Gastrocnemius medialis (tissue), 4 donors: ENCODE results near the gene SRF. TPM values are rescaled to one million over a fixed set of nuclear protein-coding genes. Genes with fewer than 3 reads are reported as not detected.

Experiments
- ATAC-seq, 2 donors: fragments of 150-250 bp; one replicate each; pipeline ENCODE4 v1.9.1; 2016
- DNase-seq, 2 donors: peaks; one replicate each; pipeline ENCODE4 v3.0.0-alpha.2; 2019
- H3K27ac ChIP-seq, 4 donors: fragments of 200-600 bp; sonication (generic); 1 replicate in 1 of 4; 2 replicates in 3 of 4; pipeline ENCODE4 v1.5.1; 2016 to 2018; ENCODE audit warnings: mild to moderate bottlenecking in 2 of 4, moderate library complexity in 1 of 4
- H3K27me3 ChIP-seq, 3 donors: fragments of 200-600 bp; sonication (generic) in 2 of 3; 1 replicate in 1 of 3; 2 replicates in 2 of 3; pipeline versions ENCODE4 v1.5.1 to v1.6.0; 2016 to 2019; ENCODE audit warnings: mild to moderate bottlenecking in 1 of 3, moderate library complexity in 1 of 3
- H3K36me3 ChIP-seq, 2 donors: fragments of 200-600 bp; sonication (generic) in 1 of 2; one replicate each; pipeline ENCODE4 v1.5.1; 2017 to 2018
- H3K4me1 ChIP-seq, 2 donors: fragments of 200-600 bp; sonication (generic) in 1 of 2; one replicate each; pipeline ENCODE4 v1.5.1; 2016 to 2017; ENCODE audit warnings: mild to moderate bottlenecking in 2 of 2
- H3K4me3 ChIP-seq, 4 donors: fragments of 200-600 bp; sonication (generic) in 3 of 4; 1 replicate in 1 of 4; 2 replicates in 3 of 4; pipeline ENCODE4 v1.5.1; 2016 to 2019; ENCODE audit warnings: mild to moderate bottlenecking in 2 of 4
- H3K9me3 ChIP-seq, 3 donors: fragments of 200-600 bp; sonication (generic) in 2 of 3; 1 replicate in 1 of 3; 2 replicates in 2 of 3; pipeline ENCODE4 v1.5.1; 2016 to 2019
- POLR2A ChIP-seq, 2 donors: fragments of 450-650 bp; IDR thresholded peaks; one replicate each; pipeline ENCODE4 v1.6.1; 2017; ENCODE audit warnings: antibody characterized with exemption in 2 of 2, mild to moderate bottlenecking in 2 of 2, moderate library complexity in 2 of 2
- in situ Hi-C, 4 donors: fragments of 200-750 bp; cut with MboI; loops; one replicate each; pipeline versions ENCODE4 v1.15.0 to v1.8.0; 2017; ENCODE audit warnings: low sequenced_read_pairs in 4 of 4
- intact Hi-C: fragments of 100-400 bp; cut with DNase I; formaldehyde crosslinking; loops from one replicate; pipeline ENCODE4 v1.15.1; 2023; ENCODE audit warnings: low total_unique reads
- total RNA-seq, 4 donors: library from RNA; depleted of rRNA; stranded (reverse); fragments of >200 nt; gene quantifications; one replicate each; pipeline versions ENCODE4 v1.1.0 to v1.2.3, GENCODE V29; 2016
- TF ChIP-seq, protein P1 (sequence below), 5 experiments: fragments of 450-650 bp in 3 of 5; fragments of 200-600 bp in 2 of 5; sonication (generic) in 2 of 5; IDR thresholded peaks in 4 of 5; conservative IDR thresholded peaks in 1 of 5; 1 replicate in 4 of 5; 2 replicates in 1 of 5; pipeline ENCODE4 v1.5.1; 2016 to 2019; ENCODE audit warnings: antibody characterized with exemption in 5 of 5, mild to moderate bottlenecking in 3 of 5, moderate library complexity in 3 of 5

SRF gene
- total RNA-seq, 4 donors from 2014 or later, result 35.2 to 54.7 (median 44.9) TPM

DNA sequence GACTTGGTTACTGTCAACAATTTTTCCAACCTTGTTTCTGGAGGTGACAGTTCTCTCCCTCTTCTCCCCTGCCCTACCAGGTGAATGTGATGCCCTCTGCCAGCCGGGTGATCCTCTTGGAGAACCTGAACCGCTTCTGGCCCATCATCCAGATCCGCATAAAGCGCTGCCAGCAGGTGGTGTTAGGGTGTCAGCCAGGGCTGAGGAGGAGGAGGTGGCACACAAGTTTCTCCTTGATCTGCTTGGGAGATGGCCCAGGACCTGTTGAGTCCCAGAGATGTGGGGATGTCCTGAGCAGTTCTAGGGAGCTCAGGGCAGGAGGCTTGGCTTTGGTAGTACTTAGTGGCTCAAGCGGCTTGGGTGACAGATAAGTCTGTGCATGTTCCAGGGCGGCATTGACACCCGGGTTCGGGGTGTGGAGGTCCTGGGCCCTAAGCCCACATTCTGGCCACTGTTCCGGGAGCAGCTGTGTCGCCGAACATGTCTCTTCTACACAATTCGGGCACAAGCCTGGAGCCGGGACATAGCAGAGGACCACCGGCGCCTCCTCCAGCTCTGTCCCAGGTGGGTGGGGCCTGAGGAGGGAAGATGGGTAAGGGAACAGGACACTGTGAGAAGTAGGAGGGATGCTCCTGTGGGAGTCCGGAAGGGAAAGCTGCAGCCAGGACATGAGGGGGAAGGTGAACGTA, 32.1 kb downstream of the SRF start:
- Histone ChIP-seq H3K36me3 (peaks cover 0 to 40% of the 10 kb centered on the region in 2 donors), H3K4me1 (no peaks in the 10 kb centered on the region), H3K9me3 (no peaks in the 10 kb centered on the region), H3K4me3 (no peak overlapping the region), H3K27me3 (no peaks in the 10 kb centered on the region), H3K27ac (no peak overlapping the region)
- in situ Hi-C loops, result no loop called here
- TF ChIP-seq, protein P1, sequence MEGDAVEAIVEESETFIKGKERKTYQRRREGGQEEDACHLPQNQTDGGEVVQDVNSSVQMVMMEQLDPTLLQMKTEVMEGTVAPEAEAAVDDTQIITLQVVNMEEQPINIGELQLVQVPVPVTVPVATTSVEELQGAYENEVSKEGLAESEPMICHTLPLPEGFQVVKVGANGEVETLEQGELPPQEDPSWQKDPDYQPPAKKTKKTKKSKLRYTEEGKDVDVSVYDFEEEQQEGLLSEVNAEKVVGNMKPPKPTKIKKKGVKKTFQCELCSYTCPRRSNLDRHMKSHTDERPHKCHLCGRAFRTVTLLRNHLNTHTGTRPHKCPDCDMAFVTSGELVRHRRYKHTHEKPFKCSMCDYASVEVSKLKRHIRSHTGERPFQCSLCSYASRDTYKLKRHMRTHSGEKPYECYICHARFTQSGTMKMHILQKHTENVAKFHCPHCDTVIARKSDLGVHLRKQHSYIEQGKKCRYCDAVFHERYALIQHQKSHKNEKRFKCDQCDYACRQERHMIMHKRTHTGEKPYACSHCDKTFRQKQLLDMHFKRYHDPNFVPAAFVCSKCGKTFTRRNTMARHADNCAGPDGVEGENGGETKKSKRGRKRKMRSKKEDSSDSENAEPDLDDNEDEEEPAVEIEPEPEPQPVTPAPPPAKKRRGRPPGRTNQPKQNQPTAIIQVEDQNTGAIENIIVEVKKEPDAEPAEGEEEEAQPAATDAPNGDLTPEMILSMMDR (IDR thresholded peaks at IDR 0.05 in 4 of 5, conservative IDR thresholded peaks at IDR 0.05 in 1 of 5), result no peak
- TF ChIP-seq POLR2A (IDR thresholded peaks at IDR 0.05), result no peak
- DNase-seq (no peak), ATAC-seq (no peak)
- intact Hi-C loops, result no loop called here

DNA sequence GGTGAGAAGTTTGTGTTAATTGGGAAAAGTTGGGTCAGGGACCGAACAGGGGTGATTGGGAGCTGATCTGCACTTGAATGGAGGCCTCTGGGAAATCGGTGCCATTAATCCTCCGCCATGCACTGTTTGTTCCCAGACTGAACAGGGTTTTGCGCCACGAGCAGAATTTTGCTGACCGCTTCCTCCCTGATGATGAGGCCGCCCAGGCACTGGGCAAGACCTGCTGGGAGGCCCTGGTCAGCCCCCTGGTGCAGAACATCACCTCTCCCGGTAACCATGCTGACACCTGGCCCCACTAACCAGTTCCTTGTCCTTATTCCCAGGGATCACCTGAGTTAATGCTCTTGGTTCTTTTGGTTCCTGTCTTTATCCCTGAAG, 32.6 kb downstream of the SRF start:
- no peak for ATAC-seq
- H3K9me3 ChIP-seq, result no peaks in the 10 kb centered on the region
- DNase-seq, result no peak
- H3K27ac ChIP-seq, result no peak overlapping the region
- H3K4me1 ChIP-seq, result no peaks in the 10 kb centered on the region
- no peaks in the 10 kb centered on the region for H3K27me3 ChIP-seq
- H3K36me3 ChIP-seq, result peaks cover 0 to 35% of the 10 kb centered on the region in 2 donors
- in situ Hi-C loops (no loop called here), intact Hi-C loops (no loop called here)
- no peak overlapping the region for H3K4me3 ChIP-seq
- TF ChIP-seq, protein P1 (IDR thresholded peaks at IDR 0.05 in 4 of 5, conservative IDR thresholded peaks at IDR 0.05 in 1 of 5), result no peak
- TF ChIP-seq POLR2A (IDR thresholded peaks at IDR 0.05), result no peak

DNA sequence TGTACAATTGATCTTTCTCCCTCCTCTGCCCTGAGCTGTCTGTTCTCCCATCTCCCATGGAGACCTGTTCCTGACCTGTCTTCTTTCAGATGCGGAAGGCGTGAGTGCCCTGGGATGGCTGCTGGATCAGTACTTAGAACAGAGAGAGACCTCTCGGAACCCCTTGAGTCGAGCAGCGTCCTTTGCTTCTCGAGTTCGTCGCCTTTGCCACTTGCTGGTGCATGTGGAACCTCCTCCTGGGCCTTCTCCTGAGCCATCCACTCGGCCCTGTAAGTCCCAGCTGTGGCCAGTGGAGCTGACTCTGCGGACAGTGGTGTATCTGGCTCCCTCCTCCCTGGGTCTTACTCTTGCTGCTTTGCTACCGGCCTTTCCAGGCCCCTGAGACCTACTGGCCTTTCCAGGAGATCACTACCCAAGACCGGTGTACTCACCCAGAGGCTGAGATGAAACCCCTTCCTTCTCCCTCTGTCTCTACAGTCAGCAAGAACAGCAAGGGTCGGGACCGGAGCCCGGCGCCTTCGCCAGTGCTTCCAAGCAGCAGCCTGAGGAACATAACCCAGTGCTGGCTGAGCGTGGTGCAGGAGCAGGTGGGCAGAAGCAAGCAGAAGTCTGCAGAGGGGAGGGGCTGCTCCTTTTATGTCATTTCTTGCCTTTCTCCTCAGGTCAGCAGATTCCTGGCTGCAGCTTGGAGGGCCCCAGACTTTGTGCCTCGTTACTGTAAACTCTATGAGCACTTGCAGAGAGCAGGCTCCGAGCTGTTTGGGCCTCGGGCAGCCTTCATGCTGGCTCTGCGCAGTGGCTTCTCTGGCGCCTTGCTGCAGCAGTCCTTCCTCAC, 33.4 kb downstream of the SRF start:
- Histone ChIP-seq H3K36me3 (peaks cover 0 to 34% of the 10 kb centered on the region in 2 donors), H3K4me3 (no peak overlapping the region), H3K27me3 (no peaks in the 10 kb centered on the region), H3K4me1 (no peaks in the 10 kb centered on the region), H3K27ac (no peak overlapping the region), H3K9me3 (no peaks in the 10 kb centered on the region)
- TF ChIP-seq POLR2A (IDR thresholded peaks at IDR 0.05), result no peak
- TF ChIP-seq, protein P1 (IDR thresholded peaks at IDR 0.05 in 4 of 5, conservative IDR thresholded peaks at IDR 0.05 in 1 of 5), result no peak
- intact Hi-C loops, result no loop called here
- ATAC-seq (no peak), DNase-seq (no peak)
- in situ Hi-C loops, result no loop called here

DNA sequence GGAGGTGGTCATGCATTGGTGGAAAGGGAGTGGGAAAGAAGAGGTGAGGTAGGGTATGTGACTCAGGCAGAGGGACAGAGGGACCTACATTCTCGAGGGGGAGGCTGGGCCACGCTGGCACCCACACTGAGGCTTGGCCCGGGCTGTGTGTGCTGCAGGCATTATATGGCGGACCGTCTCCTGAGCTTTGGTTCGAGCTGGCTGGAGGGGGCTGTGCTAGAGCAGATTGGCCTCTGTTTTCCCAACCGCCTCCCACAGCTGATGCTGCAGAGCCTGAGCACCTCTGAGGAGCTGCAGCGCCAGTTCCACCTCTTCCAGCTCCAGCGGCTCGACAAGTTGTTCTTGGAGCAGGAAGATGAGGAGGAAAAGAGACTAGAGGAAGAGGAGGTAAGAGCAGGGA, 34.8 kb downstream of the SRF start:
- DNase-seq (no peak), ATAC-seq (no peak)
- in situ Hi-C loops, result no loop called here
- Histone ChIP-seq H3K4me3 (no peak overlapping the region), H3K4me1 (no peaks in the 10 kb centered on the region), H3K27ac (no peak overlapping the region), H3K9me3 (no peaks in the 10 kb centered on the region), H3K27me3 (no peaks in the 10 kb centered on the region), H3K36me3 (peaks cover 0 to 24% of the 10 kb centered on the region in 2 donors)
- TF ChIP-seq, protein P1 (IDR thresholded peaks at IDR 0.05 in 4 of 5, conservative IDR thresholded peaks at IDR 0.05 in 1 of 5), result no peak
- no peak for TF ChIP-seq POLR2A (IDR thresholded peaks at IDR 0.05)
- intact Hi-C loops, result no loop called here
